ENCODE results near the gene NFX1.

The NFX1 gene

GRCh38 chr9:33331377-33331891, 41.1 kb downstream of the NFX1 start:
- TF ChIP-seq, protein P1, sequence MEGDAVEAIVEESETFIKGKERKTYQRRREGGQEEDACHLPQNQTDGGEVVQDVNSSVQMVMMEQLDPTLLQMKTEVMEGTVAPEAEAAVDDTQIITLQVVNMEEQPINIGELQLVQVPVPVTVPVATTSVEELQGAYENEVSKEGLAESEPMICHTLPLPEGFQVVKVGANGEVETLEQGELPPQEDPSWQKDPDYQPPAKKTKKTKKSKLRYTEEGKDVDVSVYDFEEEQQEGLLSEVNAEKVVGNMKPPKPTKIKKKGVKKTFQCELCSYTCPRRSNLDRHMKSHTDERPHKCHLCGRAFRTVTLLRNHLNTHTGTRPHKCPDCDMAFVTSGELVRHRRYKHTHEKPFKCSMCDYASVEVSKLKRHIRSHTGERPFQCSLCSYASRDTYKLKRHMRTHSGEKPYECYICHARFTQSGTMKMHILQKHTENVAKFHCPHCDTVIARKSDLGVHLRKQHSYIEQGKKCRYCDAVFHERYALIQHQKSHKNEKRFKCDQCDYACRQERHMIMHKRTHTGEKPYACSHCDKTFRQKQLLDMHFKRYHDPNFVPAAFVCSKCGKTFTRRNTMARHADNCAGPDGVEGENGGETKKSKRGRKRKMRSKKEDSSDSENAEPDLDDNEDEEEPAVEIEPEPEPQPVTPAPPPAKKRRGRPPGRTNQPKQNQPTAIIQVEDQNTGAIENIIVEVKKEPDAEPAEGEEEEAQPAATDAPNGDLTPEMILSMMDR (IDR thresholded peaks at IDR 0.05) = no peak

DNA sequence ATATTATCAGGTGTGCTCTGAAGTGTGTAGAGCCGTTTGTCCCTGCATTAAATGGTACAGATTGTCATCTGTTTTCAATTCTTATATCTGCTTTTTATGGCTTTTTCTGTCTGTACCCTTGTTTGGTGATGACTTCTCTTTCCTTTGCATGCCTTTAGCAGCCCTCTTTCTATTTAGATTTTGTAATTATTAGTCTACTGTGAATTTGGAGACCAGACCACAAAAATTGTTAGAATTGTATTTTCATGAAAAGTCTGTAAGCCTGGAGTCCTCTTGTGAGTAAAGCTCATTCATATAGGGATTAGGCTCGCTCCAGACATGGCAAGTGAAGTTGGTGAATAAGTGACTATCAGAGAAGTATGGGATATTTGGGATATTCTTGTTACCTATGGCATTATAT, 41.7 kb downstream of the NFX1 start:
- TF ChIP-seq, protein P1 (IDR thresholded peaks at IDR 0.05) = no peak

DNA sequence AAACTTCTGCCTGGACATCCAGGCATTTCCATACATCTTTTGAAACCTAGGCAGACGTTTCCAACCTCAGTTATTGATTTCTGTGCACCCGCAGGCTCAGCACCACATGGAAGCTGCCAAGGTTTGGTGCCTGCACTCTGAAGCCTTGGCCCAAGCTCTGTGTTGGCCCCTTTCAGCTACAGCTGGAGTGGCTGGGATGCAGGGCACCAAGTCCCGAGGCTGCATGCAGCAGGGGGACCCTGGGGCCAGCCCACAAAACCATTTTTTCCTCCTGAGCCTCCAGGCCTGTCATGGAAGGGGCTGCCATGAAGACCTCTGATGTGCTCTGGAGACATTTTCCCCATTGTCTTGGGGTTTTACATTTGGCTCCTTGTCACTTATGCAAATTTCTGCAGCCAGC, 49.9 kb downstream of the NFX1 start:
- TF ChIP-seq, protein P1 (IDR thresholded peaks at IDR 0.05) = no peak

DNA sequence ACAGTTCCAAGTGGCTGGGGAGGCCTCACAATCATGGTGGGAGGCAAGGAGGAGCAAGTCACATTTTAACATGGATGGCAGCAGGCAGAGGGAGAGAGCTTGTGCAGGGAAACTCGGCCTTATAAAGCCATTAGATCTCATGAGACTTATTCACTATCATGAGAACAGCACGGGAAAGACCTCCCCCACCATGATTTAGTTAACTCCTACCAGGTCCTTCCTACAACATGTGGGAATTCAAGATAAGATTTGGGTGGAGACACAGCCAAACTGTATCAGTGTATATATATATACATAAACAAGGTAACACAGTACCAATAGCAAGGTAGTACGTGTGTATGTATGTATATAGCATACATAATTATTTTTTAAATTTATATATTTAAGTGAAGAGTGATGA, 50.9 kb downstream of the NFX1 start:
- TF ChIP-seq, protein P1 (IDR thresholded peaks at IDR 0.05) = no peak

GRCh38 chr9:33344145-33344544, 53.8 kb downstream of the NFX1 start:
- TF ChIP-seq, protein P1 (IDR thresholded peaks at IDR 0.05) = no peak

DNA sequence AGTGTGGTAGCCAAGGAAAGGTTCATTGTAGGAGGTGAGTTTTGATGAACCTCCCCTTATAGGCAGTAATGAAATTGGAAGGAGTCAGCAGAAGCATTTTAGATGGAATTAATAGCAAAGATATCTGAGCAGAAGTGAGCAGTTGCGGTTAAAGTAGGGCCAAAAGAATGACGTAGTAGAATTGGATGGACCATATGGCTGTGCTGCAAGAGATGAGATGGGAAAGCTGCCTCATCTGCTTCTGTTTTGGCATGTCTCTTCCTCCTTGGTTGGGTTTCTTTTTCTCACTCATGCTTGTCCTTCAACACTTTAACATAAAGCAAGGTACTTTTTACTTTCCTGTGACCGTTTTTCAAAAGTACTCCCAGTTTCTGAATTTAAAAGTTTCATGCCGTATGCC, 56.2 kb downstream of the NFX1 start:
- TF ChIP-seq, protein P1 (IDR thresholded peaks at IDR 0.05) = no peak

DNA sequence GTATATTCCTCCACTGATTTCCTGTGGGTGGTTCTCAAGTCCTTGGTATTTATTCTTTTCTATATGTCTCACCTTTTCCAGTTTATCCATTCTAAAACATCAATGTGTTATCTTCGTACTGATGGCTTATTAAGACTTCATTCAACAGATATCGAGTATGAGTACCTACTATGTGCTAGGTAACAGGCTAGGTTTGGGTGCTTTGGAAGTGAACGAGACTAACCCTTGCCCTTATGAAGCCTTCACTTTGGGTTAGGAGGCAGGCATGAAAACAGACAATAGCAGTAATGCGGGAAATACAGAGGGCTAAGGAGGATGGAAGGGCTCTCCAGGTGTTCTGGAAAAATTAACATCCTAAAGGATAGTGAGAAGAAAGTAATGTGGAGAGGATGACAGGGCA, 58.7 kb downstream of the NFX1 start:
- TF ChIP-seq, protein P1 (IDR thresholded peaks at IDR 0.05) = no peak

GRCh38 chr9:33349743-33350142, 59.4 kb downstream of the NFX1 start:
- TF ChIP-seq, protein P1 (IDR thresholded peaks at IDR 0.05) = no peak

Data from LNCAP (cell line).